ENCODE data around the gene FAM120AOS. TPM values are rescaled to one million over a fixed set of nuclear protein-coding genes. Genes with fewer than 3 reads are reported as not detected.

Gene FAM120AOS
- total and polyA plus RNA-seq, 2 donors from 2014 or later = 38.7 to 53.2 TPM

DNA sequence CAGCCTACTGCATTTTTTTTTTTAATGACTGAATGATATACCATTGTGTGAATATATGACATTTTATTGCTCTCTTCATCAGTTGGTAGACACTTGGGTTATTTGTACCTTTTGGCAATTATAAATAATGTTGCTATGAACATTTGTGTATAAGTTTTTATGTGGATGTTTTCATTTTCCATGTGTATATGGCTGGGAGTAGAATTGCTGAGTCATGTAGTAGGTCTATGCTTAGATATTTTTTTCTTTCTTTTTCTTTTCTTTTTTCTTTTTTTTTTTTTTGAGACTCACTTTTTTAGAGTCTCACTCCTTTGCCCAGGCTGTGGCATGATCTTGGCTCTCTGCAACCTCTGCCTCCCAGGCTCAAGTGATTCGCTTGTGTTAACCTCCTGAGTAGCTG, 32.9 kb upstream of the FAM120AOS start:
- Histone ChIP-seq H3K9me3 (ENCODE audit: control insufficient read depth in 2 of 3, insufficient read depth in 1 of 3, low read length in 3 of 3) (no peaks in the 10 kb centered on the region), H3K36me3 (ENCODE audit: control insufficient read depth in 2 of 3, insufficient read depth in 3 of 3, low read length in 3 of 3) (peaks cover 0 to 12% (median 3%) of the 10 kb centered on the region in 3 donors), H3K9ac (ENCODE audit: low read length in 3 of 3) (no peak overlapping the region), H3K4me1 (ENCODE audit: control insufficient read depth in 2 of 3, insufficient read depth in 2 of 3, low read depth in 1 of 3, low read length in 3 of 3) (peaks cover 0 to 9% (median 0%) of the 10 kb centered on the region in 3 donors), H3K4me3 (ENCODE audit: low read length in 3 of 3) (no peak overlapping the region), H3K27me3 (ENCODE audit: control insufficient read depth, insufficient read depth, low read length) (no peaks in the 10 kb centered on the region), H3K27ac (ENCODE audit: low read depth in 2 of 2, low read length in 2 of 2) (no peak overlapping the region)
- no peak for DNase-seq
- FAIRE-seq = no peak
- intact Hi-C loops (cut with DNase I) = no loop called here
- TF ChIP-seq, protein P1, sequence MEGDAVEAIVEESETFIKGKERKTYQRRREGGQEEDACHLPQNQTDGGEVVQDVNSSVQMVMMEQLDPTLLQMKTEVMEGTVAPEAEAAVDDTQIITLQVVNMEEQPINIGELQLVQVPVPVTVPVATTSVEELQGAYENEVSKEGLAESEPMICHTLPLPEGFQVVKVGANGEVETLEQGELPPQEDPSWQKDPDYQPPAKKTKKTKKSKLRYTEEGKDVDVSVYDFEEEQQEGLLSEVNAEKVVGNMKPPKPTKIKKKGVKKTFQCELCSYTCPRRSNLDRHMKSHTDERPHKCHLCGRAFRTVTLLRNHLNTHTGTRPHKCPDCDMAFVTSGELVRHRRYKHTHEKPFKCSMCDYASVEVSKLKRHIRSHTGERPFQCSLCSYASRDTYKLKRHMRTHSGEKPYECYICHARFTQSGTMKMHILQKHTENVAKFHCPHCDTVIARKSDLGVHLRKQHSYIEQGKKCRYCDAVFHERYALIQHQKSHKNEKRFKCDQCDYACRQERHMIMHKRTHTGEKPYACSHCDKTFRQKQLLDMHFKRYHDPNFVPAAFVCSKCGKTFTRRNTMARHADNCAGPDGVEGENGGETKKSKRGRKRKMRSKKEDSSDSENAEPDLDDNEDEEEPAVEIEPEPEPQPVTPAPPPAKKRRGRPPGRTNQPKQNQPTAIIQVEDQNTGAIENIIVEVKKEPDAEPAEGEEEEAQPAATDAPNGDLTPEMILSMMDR (IDR thresholded peaks at IDR 0.05; ENCODE audit: borderline replicate concordance, extremely low read depth, insufficient read depth) = no peak

DNA sequence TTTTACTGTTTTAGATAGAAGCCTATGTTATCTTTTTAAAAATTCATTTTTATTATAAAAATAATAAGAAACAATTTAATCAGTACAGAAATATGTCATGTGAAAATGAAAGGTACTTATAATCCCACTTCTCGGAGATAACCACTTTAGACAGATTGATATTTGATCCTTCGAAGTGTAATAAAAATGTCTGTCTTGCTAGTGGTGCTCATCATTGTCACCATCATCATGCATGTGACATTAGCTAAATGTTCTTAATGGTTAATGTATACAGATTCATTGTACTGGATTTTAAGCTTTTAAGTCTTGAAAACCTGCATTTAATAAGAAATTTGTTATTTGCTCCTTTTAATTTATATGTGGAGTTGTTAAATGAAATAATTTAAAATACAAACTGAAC, 30.1 kb upstream of the FAM120AOS start:
- H3K9ac ChIP-seq (ENCODE audit: low read length in 3 of 3) = no peak overlapping the region
- no peak overlapping the region for H3K4me3 ChIP-seq (ENCODE audit: low read length in 3 of 3)
- peaks cover 0 to 5% (median 3%) of the 10 kb centered on the region in 3 donors for H3K36me3 ChIP-seq (ENCODE audit: control insufficient read depth in 2 of 3, insufficient read depth in 3 of 3, low read length in 3 of 3)
- DNase-seq = no peak
- TF ChIP-seq, protein P1 (IDR thresholded peaks at IDR 0.05; ENCODE audit: borderline replicate concordance, extremely low read depth, insufficient read depth) = no peak
- no peaks in the 10 kb centered on the region for H3K4me1 ChIP-seq (ENCODE audit: control insufficient read depth in 2 of 3, insufficient read depth in 2 of 3, low read depth in 1 of 3, low read length in 3 of 3)
- H3K27ac ChIP-seq (ENCODE audit: low read depth in 2 of 2, low read length in 2 of 2) = no peak overlapping the region
- intact Hi-C loops (cut with DNase I) = no loop called here
- H3K27me3 ChIP-seq (ENCODE audit: control insufficient read depth, insufficient read depth, low read length) = no peaks in the 10 kb centered on the region
- no peaks in the 10 kb centered on the region for H3K9me3 ChIP-seq (ENCODE audit: control insufficient read depth in 2 of 3, insufficient read depth in 1 of 3, low read length in 3 of 3)
- FAIRE-seq = no peak

DNA sequence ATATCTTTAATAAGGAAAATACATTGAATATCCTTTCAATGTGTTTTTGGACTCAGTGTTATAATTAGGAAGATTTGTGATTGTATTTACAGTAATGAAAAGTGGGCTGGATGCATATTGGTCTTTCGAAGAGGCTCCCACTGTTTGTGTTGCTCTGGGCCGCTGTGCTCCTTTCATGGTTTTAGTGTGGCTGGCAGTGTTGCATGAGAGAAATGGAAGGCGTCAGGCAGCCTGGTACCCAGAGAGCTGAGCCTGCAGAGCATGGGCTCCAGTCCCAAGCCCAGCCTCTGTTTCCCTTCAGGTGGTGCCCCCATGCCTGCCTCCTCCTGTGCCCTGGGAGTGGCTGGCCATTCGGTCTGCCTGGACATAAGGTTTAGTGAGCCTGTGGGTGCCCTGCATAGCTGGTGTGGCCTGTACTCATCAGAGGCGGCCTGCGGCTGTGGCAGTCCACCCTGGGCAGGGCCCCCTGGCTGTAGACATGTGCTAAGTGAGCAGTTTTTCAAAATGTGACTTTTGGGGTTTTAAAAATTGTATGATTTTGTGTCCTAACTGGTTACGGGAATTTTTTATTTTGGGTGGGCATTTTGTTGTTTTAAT, 27.4 kb upstream of the FAM120AOS start:
- Histone ChIP-seq H3K27ac (ENCODE audit: low read depth in 2 of 2, low read length in 2 of 2) (no peak overlapping the region), H3K9me3 (ENCODE audit: control insufficient read depth in 2 of 3, insufficient read depth in 1 of 3, low read length in 3 of 3) (no peaks in the 10 kb centered on the region), H3K4me3 (ENCODE audit: low read length in 3 of 3) (no peak overlapping the region), H3K27me3 (ENCODE audit: control insufficient read depth, insufficient read depth, low read length) (no peaks in the 10 kb centered on the region), H3K9ac (ENCODE audit: low read length in 3 of 3) (no peak overlapping the region), H3K4me1 (ENCODE audit: control insufficient read depth in 2 of 3, insufficient read depth in 2 of 3, low read depth in 1 of 3, low read length in 3 of 3) (no peaks in the 10 kb centered on the region), H3K36me3 (ENCODE audit: control insufficient read depth in 2 of 3, insufficient read depth in 3 of 3, low read length in 3 of 3) (peaks cover 0 to 5% (median 3%) of the 10 kb centered on the region in 3 donors)
- DNase-seq (no peak), FAIRE-seq (no peak)
- TF ChIP-seq, protein P1 (IDR thresholded peaks at IDR 0.05; ENCODE audit: borderline replicate concordance, extremely low read depth, insufficient read depth) = no peak
- intact Hi-C loops (cut with DNase I) = no loop called here

DNA sequence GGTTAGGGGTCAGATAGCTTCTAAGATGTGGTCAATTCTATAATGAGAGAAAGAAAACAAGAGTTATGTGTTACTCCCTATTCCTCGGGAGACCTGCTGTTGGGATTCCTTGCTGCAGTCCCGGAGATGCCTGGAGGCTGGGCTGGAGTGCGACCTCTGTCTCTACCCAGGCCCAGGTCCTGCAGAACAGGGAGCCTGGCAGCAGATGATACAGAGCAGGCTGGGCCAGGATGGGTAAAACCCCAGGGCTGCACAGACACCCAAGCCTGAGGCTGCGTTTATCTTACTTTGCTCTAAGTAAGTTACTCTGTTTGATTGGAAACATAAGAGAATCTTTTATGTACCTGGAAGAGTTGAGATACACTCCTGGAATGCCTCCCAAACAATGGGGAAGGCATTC, 26.9 kb upstream of the FAM120AOS start:
- FAIRE-seq (no peak), DNase-seq (no peak)
- no peak overlapping the region for H3K9ac ChIP-seq (ENCODE audit: low read length in 3 of 3)

More for the DNA sequence above, 26.9 kb upstream of the FAM120AOS start:
- Histone ChIP-seq H3K36me3 (ENCODE audit: control insufficient read depth in 2 of 3, insufficient read depth in 3 of 3, low read length in 3 of 3) (peaks cover 0 to 5% (median 3%) of the 10 kb centered on the region in 3 donors), H3K4me1 (ENCODE audit: control insufficient read depth in 2 of 3, insufficient read depth in 2 of 3, low read depth in 1 of 3, low read length in 3 of 3) (no peaks in the 10 kb centered on the region), H3K27ac (ENCODE audit: low read depth in 2 of 2, low read length in 2 of 2) (no peak overlapping the region), H3K9me3 (ENCODE audit: control insufficient read depth in 2 of 3, insufficient read depth in 1 of 3, low read length in 3 of 3) (no peaks in the 10 kb centered on the region), H3K27me3 (ENCODE audit: control insufficient read depth, insufficient read depth, low read length) (no peaks in the 10 kb centered on the region), H3K4me3 (ENCODE audit: low read length in 3 of 3) (no peak overlapping the region)
- intact Hi-C loops (cut with DNase I) = no loop called here
- TF ChIP-seq, protein P1 (IDR thresholded peaks at IDR 0.05; ENCODE audit: borderline replicate concordance, extremely low read depth, insufficient read depth) = no peak
